HG02678 (cell line): ENCODE data around the gene TMEM240.
"Not testable (repeated sequence)": the region's sequence is repeated elsewhere in the genome, so short reads cannot be mapped to it uniquely, and the experiment has no call there.

Experiments used
- ATAC-seq: cut with Tn5 transposase; IDR thresholded peaks from one replicate; pipeline ENCODE4 v1.9.1; 2021; ENCODE audit warnings: mild to moderate bottlenecking, moderate library complexity; ENCODE audit not compliant: unreplicated experiment

Gene TMEM240

GRCh38 chr1:1541956-1542765, 1.7 kb upstream of the TMEM240 start:
- ATAC-seq, result no peak

GRCh38 chr1:1540818-1541628, 599 bp upstream of the TMEM240 start:
- ATAC-seq, result no peak

GRCh38 chr1:1539310-1540089, 924 bp downstream of the TMEM240 start:
- ATAC-seq, result no peak

GRCh38 chr1:1538989-1539309, 1.5 kb downstream of the TMEM240 start:
- ATAC-seq, result no peak

GRCh38 chr1:1538334-1538733, 2.1 kb downstream of the TMEM240 start:
- ATAC-seq, result no peak

GRCh38 chr1:1537626-1538250, 2.7 kb downstream of the TMEM240 start:
- no peak for ATAC-seq

GRCh38 chr1:1536938-1537546, 3.4 kb downstream of the TMEM240 start:
- no peak for ATAC-seq

- ATAC-seq, result no peak
These were observed 4.1 kb downstream of the TMEM240 start for GRCh38 chr1:1536019-1536937.

- no peak for ATAC-seq
These were observed 5.0 kb downstream of the TMEM240 start for GRCh38 chr1:1535201-1536018.

- no peak for ATAC-seq
These were observed 5.8 kb downstream of the TMEM240 start for GRCh38 chr1:1534401-1535154.

- not testable (repeated sequence) for ATAC-seq
These were observed 6.5 kb downstream of the TMEM240 start for GRCh38 chr1:1533894-1534291.

GRCh38 chr1:1533176-1533893, 7.1 kb downstream of the TMEM240 start:
- not testable (repeated sequence) for ATAC-seq

- no peak for ATAC-seq
These were observed 8.5 kb downstream of the TMEM240 start for GRCh38 chr1:1531947-1532346.

- no peak for ATAC-seq
These were observed 10.5 kb downstream of the TMEM240 start for GRCh38 chr1:1529936-1530335.

GRCh38 chr1:1529321-1529720, 11.1 kb downstream of the TMEM240 start:
- no peak for ATAC-seq

GRCh38 chr1:1528301-1529267, 11.8 kb downstream of the TMEM240 start:
- ATAC-seq, result no peak
